Measurements from ENCODE around the gene GLOD4.

GLOD4 gene

DNA sequence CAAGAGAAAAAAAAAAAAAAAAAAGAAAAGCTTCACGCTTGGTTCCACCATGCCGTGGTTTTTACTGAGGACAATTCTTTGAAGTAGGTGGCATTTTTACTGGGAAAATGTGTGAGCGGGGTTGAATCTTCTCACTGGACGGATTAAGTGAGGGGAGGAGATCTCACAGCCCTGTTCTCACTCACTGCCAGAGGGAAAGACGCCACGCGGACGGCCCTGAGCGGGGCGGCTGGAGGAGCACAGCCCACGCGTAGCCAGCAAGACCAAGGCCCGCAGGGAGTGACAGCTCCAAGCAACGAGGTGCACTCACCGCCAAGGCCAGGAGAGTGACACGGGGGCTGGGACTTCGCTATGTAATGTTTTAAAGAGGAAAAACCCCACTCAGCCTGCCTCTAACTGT, 43.1 kb upstream of the GLOD4 start:
- Histone ChIP-seq H3K9me3 (no peaks in the 10 kb centered on the region), H3K4me3 (ENCODE audit: low read depth, low read length) (no peak overlapping the region), H3K4me1 (no peaks in the 10 kb centered on the region), H3K27me3 (no peaks in the 10 kb centered on the region), H3K36me3 (no peaks in the 10 kb centered on the region)
- TF ChIP-seq, protein P1, sequence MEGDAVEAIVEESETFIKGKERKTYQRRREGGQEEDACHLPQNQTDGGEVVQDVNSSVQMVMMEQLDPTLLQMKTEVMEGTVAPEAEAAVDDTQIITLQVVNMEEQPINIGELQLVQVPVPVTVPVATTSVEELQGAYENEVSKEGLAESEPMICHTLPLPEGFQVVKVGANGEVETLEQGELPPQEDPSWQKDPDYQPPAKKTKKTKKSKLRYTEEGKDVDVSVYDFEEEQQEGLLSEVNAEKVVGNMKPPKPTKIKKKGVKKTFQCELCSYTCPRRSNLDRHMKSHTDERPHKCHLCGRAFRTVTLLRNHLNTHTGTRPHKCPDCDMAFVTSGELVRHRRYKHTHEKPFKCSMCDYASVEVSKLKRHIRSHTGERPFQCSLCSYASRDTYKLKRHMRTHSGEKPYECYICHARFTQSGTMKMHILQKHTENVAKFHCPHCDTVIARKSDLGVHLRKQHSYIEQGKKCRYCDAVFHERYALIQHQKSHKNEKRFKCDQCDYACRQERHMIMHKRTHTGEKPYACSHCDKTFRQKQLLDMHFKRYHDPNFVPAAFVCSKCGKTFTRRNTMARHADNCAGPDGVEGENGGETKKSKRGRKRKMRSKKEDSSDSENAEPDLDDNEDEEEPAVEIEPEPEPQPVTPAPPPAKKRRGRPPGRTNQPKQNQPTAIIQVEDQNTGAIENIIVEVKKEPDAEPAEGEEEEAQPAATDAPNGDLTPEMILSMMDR (IDR thresholded peaks at IDR 0.05; ENCODE audit: low read depth, low read length) = no peak
- no peak for DNase-seq

DNA sequence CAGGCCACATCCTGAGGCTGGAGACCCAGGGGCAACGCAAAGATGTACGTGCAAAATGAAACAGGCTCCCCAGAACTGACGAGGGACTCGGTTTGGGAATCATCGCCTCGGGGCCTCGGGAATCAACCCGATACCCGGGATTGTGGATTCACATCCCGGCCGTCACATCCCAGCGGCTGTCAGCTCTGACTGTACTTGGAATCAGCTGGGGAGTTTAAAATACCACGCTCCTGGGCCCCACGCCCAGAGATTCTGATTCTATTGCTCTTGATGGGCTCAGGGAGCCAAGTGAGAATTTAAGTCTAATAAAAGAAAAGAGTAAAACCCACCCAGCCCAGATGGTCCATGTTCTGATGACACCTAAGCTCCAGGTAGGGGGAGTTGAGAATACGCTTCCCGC, 42.3 kb upstream of the GLOD4 start:
- H3K4me3 ChIP-seq (ENCODE audit: low read depth, low read length) = no peak overlapping the region
- H3K4me1 ChIP-seq = no peaks in the 10 kb centered on the region
- TF ChIP-seq, protein P1 (IDR thresholded peaks at IDR 0.05; ENCODE audit: low read depth, low read length) = no peak
- no peaks in the 10 kb centered on the region for H3K9me3 ChIP-seq
- H3K36me3 ChIP-seq = no peaks in the 10 kb centered on the region
- no peak for DNase-seq
- H3K27me3 ChIP-seq = no peaks in the 10 kb centered on the region

DNA sequence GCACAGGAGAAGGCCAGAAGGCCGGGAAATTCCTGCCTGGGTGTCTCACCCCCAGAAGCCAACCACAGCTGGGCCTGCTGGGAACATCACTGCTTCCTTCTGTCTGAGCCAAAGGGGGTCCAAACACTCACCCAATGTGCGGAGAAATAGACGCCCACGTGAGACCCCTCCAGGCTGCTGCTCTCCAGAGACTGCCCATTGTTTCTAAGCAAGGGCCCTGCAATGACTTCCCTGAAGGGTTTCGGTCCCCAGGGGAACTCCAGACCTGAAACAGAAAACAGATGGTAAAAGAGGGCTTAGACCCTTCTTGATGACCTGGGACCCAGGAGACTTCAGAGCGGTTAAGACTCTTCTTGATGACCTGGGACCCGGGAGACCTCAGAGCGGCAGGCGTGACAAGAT, 41.4 kb upstream of the GLOD4 start:
- no peak for DNase-seq
- H3K9me3 ChIP-seq = no peaks in the 10 kb centered on the region
- no peaks in the 10 kb centered on the region for H3K36me3 ChIP-seq

DNA sequence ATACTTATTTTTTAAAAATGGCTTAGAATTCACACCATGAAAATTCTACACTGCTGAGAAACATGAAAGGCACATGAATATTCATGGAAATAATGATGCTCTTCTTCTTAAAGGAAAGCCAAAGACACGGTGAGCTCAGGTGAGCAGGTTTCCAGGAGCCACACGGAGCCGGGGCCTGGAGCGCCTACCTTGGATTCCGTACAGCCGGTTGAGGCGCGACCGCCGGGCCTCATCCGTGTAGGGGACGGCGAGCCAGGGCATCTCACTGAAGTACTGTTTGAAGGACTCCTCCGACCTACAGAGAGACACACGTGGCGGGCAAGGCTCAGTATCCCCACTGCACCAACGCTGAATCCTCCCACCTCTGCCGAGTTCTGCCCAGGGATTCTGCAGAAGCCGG, 37.2 kb upstream of the GLOD4 start:
- H3K9me3 ChIP-seq = no peaks in the 10 kb centered on the region
- no peak overlapping the region for H3K4me3 ChIP-seq (ENCODE audit: low read depth, low read length)
- H3K27me3 ChIP-seq = no peaks in the 10 kb centered on the region
- no peaks in the 10 kb centered on the region for H3K4me1 ChIP-seq
- TF ChIP-seq, protein P1 (IDR thresholded peaks at IDR 0.05; ENCODE audit: low read depth, low read length) = no peak
- no peaks in the 10 kb centered on the region for H3K36me3 ChIP-seq
- no peak for DNase-seq

More for the DNA sequence above, 41.4 kb upstream of the GLOD4 start:
- Histone ChIP-seq H3K4me1 (no peaks in the 10 kb centered on the region), H3K27me3 (no peaks in the 10 kb centered on the region), H3K4me3 (ENCODE audit: low read depth, low read length) (no peak overlapping the region)
- TF ChIP-seq, protein P1 (IDR thresholded peaks at IDR 0.05; ENCODE audit: low read depth, low read length) = no peak

DNA sequence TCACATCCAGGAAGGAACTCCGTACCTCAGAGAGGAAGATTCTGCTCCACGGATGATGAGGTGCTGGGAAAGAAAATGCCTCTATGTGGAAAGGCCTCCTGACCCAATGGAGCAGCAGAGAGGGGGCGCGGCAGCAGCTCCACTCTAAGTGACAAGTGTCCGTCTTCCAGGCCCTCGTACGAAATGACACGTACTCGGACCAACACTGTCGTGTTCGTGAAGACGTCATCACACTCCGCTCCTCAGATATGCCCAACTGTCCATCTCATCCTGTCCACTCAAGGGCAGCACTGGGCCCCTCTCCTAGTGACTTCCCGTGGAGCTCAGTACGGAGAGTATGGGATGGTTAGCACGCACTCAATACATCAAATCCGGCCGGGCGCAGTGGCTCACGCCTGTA, 32.3 kb upstream of the GLOD4 start:
- H3K4me3 ChIP-seq (ENCODE audit: low read depth, low read length) = no peak overlapping the region
- H3K36me3 ChIP-seq = no peaks in the 10 kb centered on the region
- no peaks in the 10 kb centered on the region for H3K4me1 ChIP-seq
- DNase-seq = no peak
- no peaks in the 10 kb centered on the region for H3K9me3 ChIP-seq
- no peaks in the 10 kb centered on the region for H3K27me3 ChIP-seq
- TF ChIP-seq, protein P1 (IDR thresholded peaks at IDR 0.05; ENCODE audit: low read depth, low read length) = no peak

DNA sequence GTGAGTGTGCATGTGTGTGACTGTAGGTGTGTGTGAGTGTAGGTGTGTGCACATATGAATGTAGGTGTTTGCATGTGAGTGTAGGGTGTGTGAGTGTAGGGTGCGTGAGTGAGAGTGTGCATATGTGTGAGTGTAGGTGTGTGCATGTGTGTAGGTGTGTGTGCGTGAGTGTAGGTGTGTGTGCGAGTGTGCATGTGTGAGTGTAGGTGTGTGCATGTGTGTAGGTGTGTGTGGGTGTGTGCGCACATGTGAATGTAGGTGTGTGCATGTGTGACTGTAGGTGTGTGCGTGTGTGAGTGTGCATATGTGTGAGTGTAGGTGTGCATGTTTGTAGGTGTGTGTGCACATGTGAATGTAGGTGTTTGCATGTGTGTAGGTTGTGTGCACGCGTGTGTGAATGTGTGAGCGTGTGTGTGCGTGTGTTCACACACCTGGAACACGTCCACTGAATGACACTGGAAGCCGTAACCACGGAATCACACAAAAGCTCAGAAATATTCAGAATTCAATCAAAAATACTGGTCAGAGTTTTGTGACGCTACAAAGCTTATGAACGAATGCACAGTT, 30.6 kb upstream of the GLOD4 start:
- Histone ChIP-seq H3K4me3 (ENCODE audit: low read depth, low read length) (no peak overlapping the region), H3K36me3 (no peaks in the 10 kb centered on the region)

More for the DNA sequence above, 30.6 kb upstream of the GLOD4 start:
- H3K9me3 ChIP-seq = no peaks in the 10 kb centered on the region
- DNase-seq = no peak
- H3K4me1 ChIP-seq = no peaks in the 10 kb centered on the region
- TF ChIP-seq, protein P1 (IDR thresholded peaks at IDR 0.05; ENCODE audit: low read depth, low read length) = no peak
- no peaks in the 10 kb centered on the region for H3K27me3 ChIP-seq
